Amniotic epithelial cell (primary cell): ENCODE measurements around the gene TNKS1BP1.

Source experiments
- DNase-seq: peaks from one replicate; pipeline ENCODE4 v3.0.0-alpha.2; 2010; ENCODE audit warnings: low read depth

The TNKS1BP1 gene

DNA sequence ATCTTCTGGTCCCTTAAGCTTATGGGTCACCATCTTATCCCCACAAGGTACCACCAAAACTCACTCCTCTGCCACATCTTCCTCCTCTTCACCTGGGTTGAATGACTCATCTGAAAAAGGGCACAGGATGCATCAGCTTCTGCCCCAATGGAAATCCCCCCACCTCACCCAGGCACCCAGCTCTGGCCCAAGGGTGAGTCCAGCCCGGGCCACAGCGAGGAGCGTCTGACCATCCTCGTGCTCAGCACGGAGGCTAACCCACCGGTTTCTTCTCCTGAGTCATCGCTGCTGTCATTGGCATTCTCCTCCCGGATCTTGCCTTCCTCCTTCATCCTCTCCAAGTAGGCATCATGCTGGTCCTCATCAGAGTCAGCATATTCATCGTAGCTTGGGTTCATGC is 5.3 kb upstream of the TNKS1BP1 start:
- DNase-seq: no peak

GRCh38 chr11:57327721-57328120 is 3.0 kb upstream of the TNKS1BP1 start:
- no peak for DNase-seq

GRCh38 chr11:57325735-57326048 is 940 bp upstream of the TNKS1BP1 start:
- DNase-seq: no peak

GRCh38 chr11:57324154-57324885 is 432 bp downstream of the TNKS1BP1 start:
- DNase-seq: peak; percentile 62

GRCh38 chr11:57323855-57324153 is 948 bp downstream of the TNKS1BP1 start:
- DNase-seq: no peak

- DNase-seq: peak; percentile 64
Observed at GRCh38 chr11:57323167-57323854, 1.4 kb downstream of the TNKS1BP1 start.

DNA sequence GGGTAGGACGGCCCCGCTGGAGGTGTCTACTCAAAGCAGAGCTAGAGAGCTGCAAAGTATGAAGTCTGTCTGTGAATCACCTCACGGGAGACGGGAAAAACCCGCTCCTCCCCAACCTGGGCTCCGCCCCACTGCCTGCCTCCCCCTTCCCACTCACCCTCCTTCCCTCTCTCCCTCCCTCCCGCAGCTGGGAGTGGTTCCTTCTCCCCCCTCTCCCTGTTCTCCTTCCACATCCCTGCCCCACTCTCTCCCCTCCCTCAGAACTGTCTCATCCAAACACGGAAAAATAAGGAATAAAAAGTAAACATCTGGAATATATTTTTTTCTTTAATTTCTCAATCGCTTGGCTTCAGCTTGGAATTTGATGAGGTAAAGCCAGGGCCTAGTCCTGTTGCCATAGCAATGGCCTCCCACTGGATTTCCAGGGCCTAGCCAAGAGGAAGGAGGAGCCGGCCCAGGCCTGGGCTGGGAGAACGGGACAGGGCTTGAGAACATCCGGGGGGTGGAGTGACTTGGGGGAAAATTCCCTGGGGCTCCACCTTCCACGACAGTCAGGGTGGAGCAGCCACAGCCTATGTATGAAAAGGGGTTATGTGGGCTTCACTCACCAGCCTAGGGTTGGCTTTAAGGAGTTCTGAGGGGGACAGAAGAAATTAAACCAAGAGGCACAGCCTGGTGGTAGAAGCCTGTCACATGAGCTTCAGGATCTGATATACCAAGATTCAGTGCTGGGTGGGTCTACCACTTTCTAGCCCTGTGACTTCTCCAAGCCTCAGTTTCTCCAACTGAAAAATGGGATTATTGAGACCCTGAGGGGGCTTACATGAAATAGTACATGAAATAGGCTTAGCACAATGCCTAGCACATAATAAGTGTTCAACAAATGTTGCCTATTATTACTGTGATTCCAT is 2.2 kb downstream of the TNKS1BP1 start:
- peak; percentile 98 for DNase-seq

- no peak for DNase-seq
Observed at GRCh38 chr11:57321388-57322255, 3.1 kb downstream of the TNKS1BP1 start.

GRCh38 chr11:57320719-57321387 is 3.9 kb downstream of the TNKS1BP1 start:
- no peak for DNase-seq

DNA sequence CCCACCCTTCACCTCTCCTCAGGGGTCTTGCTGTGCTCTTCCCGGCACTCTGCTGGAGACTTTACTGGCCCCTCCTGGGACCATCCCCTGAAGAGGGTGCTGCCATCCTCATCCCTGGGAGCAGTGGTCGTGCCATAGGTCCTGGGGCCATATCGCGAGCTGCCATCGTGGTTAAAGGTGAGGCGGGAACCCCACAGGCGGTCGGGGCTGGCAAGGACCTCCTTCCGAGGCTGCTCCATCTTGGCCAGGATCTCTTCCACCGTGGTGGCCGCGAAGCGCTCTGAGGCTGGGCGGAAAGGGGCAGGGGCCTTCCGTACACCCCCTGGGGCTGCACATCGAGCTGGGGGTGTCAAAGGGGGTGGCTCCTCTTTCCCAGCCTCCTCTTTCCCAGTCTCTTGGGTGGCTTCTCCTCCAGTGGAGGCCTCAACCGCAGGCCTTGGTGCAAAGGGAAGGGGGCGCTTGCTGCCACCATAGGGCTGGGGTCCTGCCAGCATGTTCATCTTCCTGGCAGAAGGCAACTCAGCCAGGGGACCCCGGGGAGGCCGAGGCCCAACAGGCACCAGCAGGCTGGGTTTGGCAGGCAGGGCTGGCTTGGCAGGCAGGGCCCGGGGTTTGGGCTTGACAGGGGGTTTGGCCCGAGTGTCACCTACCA is 4.6 kb downstream of the TNKS1BP1 start:
- DNase-seq: no peak

GRCh38 chr11:57318178-57318577 is 6.6 kb downstream of the TNKS1BP1 start:
- no peak for DNase-seq

DNA sequence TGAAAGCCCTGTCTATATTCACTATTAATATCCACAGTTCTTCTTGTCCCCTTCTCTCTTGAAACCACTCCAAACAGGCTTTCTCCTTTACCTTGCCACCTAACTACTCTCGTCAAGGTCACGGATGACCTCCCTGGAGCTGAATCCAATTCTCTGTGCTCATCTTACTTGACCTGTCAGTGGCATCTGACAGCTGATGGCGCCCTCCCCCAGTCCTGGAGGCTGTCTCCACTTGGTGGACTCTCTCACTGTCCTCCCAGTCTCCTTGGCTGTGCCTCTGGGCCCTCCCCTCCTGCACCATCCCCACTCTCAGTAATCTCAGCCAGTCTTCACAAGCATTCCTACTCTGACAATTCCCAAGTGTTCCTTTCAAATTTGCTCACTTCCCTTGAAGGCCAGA is 8.7 kb downstream of the TNKS1BP1 start:
- DNase-seq: no peak

DNA sequence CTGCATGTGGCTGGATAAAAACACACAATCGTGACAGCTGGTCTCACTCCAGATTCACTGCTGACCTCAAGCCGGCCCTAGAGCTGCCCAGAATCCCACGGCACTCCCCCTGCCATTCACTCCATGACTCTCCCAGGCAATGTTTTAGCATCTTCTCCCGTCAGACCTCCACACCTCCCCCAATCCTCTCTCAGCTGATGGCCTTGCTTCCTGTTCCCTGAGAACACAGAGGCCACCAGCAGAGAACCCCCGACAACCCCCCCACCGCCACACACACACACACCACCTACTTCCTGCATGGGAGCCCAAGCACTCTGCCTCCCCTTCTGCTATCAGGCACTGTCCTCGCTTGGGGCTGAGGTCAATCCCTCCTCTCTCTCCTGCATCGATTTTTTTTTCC is 9.3 kb downstream of the TNKS1BP1 start:
- DNase-seq: no peak

GRCh38 chr11:57314221-57314973 is 10.4 kb downstream of the TNKS1BP1 start:
- DNase-seq: no peak

GRCh38 chr11:57313788-57314135 is 11.0 kb downstream of the TNKS1BP1 start:
- DNase-seq: no peak

DNA sequence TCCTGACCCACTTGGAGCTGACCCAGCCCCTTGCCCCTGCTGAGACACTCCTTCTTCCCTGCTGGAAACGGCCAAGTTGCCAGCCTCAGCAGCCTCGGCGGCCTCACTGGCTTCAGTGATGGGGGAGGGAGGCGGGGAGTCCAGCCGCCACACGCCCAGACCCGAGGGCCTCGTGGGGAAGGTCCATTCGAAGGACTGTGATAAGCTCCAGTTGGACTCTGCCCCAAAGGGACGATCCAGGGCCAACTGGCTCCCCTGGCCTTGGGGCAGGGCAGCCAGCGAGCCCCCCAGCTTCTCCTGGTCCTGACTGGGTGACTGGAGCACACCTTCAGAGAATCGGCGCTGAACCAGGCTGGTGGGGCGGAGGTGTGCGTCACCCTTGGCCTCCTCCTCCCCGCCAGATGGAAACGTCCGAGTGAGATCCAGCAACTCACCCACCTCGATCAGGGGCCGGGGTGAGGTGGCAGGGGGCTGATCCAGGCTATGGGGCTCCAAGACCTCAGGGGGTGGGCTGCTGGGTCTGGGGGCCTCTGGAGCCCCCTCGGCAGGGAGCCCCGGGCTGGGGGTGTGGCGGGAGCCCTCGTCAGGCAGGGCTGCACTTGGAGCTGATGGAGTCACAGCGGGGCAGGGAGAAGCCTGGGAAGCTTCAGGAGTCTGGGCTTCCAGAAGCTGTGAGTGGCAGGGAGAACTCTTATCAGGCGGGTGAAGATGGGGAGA is 11.5 kb downstream of the TNKS1BP1 start:
- no peak for DNase-seq

DNA sequence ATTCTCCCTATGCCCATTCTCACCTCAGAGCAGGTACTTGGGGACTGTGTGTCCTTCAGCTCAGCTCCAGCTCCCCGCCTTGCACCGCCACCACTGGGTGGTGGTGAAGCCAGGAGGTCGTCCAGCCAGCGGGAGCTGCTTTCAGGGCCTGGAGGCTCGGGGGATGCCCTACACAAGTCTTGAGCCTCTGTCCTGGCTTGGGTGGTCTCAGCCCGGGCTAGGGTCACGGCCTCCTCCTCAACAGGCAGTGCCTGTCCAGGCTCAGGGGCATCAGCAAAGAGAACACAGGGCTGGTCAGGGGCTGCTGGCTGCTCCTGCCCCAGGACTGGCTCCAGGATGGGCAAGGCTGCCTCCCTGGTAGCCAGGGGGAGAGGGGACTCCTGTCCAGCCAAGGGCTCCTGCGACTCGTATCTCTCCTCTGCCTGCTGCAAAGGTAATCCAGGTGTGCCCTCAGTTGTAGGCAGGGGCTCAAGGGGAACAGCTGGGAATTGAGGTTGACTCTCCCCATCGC is 12.2 kb downstream of the TNKS1BP1 start:
- DNase-seq: no peak

GRCh38 chr11:57311109-57311936 is 13.4 kb downstream of the TNKS1BP1 start:
- peak; percentile 98 for DNase-seq
